ENCODE data around the gene CLCNKA. TPM values are rescaled to one million over a fixed set of nuclear protein-coding genes. Genes with fewer than 3 reads are reported as not detected.
"Not testable (repeated sequence)": the region's sequence is repeated elsewhere in the genome, so short reads cannot be mapped to it uniquely, and the experiment has no call there.

The CLCNKA gene
- total RNA-seq, 1 donor from 2014 or later, result 0.15 TPM

DNA sequence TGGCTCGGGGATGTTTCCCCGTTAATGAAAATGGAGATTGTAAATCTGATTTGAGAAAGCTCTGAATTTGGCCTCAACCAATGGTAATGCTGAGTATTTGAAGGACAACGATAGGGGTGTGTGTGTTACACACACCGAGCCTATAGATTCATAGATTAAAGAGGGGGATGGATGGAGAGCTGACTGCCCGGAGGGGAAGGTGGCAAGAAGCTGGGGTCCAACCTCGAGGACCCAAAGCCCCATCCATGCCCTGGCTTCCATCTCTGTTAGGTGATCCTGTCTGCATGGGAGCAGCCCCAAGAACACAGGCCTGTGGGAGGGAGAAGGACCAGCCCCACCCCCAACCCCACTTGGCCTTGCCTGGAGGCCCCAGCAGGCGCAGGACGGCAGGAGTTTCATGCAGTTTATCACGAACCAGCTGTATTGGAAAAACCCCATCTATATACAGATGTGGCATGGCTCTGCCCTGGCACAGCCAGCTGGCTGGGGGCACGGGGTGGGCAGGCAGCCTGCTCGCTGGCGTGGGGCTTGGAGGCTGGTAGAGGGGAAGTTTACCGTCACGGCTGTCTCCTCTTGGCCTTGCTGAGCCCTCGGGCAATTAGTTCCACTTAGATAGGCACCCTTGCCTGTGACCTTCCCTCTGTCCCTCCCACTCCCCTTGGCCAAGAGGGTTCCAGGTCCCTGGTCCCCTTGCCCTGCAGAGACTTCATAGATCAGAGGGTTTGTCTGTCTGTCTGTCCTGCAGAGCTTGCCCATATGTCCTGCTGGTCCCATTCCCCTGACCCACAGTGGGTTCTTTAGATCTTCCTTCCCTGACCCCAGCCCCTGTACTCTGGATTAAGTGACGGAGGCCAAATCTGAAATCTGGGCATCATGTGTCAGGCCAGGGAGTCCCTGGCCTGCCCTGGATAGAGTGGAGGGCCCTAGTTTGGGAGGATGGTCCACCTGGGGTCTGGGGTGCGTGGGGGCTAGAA, 7.0 kb upstream of the CLCNKA start:
- DNase-seq, result peak; percentile 77
- peak; percentile 0 for ATAC-seq
- intact Hi-C loops (cut with micrococcal nuclease), result no loop called here

- intact Hi-C loops (cut with micrococcal nuclease), result no loop called here
- peak; percentile 62 for DNase-seq
- ATAC-seq, result no peak
Observed at GRCh38 chr1:16015491-16015890, 6.3 kb upstream of the CLCNKA start.

DNA sequence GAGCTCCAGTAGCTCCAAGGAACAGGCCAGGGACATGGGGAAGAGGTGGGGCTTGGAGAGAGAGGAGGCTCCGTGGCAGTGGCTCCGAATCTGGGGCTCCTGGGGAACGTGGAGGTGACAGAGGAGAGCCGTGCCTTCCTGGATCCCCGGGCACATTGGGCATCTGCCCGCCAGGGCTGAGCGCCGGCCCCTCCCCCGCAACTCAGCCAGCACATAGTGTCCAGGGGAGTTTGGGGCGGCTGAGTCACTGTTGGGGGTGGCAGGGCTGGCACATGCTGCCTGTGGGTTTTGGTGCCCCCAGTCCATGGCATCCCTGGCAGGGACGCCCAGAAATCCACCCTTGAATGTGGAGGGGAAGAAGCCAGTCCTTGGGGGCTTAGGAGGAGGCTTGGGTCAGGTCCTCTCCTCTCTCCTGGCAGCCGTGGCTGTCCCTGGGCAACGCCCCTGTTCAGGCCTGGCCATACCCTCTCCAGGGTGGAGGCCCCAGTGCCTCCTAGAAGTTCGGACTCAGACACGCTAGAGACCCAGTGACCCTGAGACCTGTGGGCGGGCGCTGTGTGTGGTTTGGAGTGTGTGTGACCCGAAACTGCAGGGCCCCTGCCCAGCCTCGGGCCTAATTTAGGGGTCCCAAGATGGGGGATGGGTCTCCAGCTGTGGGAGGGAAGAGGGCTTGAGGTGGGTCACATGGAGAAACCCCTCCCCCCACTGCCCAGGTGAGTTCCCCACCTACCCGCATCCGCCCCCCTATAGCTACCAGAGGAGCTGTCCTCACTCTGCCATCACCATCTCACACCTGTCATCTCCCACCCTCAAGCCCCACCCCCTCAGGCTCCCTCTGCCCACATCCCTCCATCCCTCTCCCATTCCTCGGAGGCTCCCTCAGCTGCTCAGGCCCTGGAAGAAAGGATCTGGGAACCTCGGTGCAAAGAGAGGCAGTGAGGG, 5.6 kb upstream of the CLCNKA start:
- DNase-seq (peak; percentile 80), ATAC-seq (peak; percentile 1)
- intact Hi-C loops (cut with micrococcal nuclease), result no loop called here

DNA sequence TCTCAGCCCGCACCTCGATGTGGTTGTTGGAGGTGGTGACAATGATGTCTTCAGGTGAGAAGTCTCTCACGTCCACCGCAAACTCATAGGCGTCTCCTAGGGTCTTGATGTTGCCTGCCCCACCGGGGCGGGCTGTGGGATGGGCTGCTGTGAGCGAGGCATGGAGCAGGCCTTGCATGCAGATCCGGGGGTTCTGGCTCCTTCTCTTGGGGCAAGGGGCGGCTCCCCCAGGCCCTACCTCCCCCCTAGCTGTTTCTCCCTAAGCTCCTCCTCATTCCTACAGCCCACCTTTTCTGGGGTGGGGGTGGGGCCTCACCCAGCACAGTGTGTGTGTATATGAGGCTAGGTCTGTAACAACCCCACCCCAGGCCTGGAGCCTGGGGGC, 4.8 kb upstream of the CLCNKA start:
- intact Hi-C loops (cut with micrococcal nuclease), result no loop called here
- DNase-seq (no peak), ATAC-seq (no peak)

DNA sequence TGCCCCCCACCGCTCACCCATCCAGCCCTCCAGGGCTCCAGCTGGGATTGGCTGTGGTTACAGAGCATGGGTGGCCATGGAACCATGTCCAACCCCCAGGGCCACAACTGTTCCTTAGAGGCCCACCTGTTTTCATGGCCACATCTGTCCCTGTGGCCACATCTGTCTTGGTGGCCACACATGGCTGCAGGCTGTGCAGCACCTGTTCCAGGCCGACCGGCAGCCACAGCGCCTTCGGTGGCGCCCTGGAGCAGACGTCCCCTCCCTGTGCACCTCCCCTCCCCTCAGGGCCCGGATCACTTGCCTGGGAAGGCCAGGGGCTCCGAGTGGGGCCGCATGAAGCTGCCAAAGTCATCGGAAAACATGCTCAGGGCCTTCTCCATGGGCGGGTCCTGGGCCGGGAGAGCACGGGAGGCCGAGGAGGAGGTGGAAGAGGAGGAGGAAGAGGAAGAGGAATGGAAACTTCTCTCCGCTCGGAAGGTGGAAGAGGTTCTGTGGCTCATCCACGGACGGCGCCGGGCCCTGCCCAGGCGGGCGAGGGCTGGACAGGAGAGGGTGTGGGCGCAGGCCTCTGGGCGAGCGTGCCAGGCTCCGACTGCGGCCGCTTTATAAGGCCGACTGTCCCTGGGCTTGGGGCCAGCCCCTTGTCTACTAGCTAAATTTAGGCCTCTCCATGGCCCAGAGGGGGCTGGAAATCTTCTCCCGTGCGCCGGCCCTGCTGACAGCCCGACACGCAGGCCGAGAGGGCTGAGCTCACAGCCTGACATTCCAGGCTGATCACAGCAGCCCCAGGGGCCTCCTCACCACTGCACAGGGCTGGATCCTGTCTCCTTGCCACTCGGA, 4.2 kb upstream of the CLCNKA start, which contains the start of gene HSPB7:
Gene HSPB7 (minus strand): TSS at position 583 of the 843 bp plus-strand sequence. CDS start 80 bp downstream, at position 503.
- ATAC-seq, result peak; percentile 53
- peak; percentile 95 for DNase-seq
- intact Hi-C loops (cut with micrococcal nuclease), result no loop called here

DNA sequence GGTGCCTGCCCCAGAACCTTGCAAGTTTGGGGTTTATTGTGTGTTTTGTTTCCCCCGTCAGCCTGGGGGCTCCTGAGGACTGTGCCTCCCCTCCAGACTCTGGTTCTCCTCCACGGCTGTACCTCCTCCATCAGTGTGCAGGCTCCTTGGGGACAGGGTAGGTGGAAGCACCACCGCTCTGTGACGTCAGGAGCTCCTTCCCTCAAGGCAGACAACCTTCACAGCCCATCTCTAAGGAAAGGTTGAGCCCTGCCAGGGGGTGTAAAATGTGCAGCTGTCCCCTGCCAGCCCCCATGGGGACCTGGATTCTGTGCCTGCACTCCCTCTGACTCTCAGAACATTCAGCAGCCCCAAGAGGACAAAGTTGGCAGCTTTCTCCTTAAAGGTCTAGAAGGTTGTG, 3.5 kb upstream of the CLCNKA start:
- peak; percentile 1 for ATAC-seq
- intact Hi-C loops (cut with micrococcal nuclease), result no loop called here
- no peak for DNase-seq

GRCh38 chr1:16018749-16019643, 2.8 kb upstream of the CLCNKA start:
- intact Hi-C loops (cut with micrococcal nuclease), result no loop called here
- DNase-seq (peak; percentile 56), ATAC-seq (peak; percentile 41)

- ATAC-seq (no peak), DNase-seq (peak; percentile 85)
- intact Hi-C loops (cut with micrococcal nuclease), result no loop called here
Observed at GRCh38 chr1:16019644-16020277, 2.1 kb upstream of the CLCNKA start.

DNA sequence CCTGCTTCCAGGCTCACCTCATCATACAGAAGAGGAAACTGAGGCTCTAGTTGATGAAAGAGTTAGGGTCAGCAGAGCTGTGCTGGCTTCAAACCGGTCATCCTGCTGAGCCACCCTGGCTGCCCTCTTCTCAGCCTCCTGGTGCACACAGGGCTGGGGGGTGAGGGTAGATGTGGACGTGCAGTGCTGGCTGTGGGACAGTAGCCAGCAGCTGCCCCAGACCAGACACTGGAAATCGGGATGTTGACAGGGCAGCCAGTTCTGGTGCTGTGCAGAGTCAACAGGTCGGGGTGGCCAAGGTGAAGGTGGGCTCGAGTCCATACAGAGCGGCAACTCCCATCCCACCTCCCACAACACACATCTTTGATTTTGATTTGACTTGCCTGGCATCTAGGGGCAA, 1.5 kb upstream of the CLCNKA start:
- ATAC-seq, result peak; percentile 2
- intact Hi-C loops (cut with micrococcal nuclease), result no loop called here
- peak; percentile 65 for DNase-seq

DNA sequence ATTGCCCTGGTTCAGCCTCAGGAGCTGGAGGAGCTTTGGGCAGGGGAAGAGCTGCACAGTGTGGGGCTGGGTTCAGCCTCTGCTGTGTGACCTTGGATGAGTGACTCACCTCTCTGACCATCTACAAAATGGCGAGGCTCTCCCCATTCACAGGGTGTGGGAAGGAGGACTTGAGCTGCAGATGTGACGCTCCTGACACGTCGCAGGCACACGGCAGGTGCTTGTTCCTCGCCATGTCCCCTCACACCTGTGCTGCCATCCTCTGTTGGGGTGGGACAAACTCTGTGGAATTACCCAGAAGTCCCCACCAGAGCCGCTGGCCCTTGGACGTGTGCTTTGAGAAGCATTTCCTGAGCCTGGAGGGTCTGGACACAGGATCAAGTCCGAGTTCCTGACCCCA, 958 bp upstream of the CLCNKA start:
- intact Hi-C loops (cut with micrococcal nuclease); ATAC-seq: not testable (repeated sequence)
- DNase-seq, result peak; percentile 10

DNA sequence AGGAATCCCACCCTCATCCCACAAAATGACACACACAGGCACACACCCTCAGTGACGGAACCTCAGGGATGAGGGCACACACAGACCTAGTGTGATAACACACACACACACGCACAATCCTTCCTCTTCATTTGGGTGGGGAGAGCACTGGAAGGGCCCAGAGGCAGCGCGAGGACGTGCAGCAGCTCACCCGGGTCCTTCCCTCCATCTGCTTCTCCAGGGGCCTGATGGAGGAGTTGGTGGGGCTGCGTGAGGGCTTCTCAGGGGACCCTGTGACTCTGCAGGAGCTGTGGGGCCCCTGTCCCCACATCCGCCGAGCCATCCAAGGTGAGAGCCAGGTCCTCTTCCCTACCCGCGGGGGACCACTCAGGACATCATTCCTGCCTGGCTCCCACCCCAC, 557 bp downstream of the CLCNKA start:
- intact Hi-C loops (cut with micrococcal nuclease), result no loop called here
- no peak for ATAC-seq
- no peak for DNase-seq

DNA sequence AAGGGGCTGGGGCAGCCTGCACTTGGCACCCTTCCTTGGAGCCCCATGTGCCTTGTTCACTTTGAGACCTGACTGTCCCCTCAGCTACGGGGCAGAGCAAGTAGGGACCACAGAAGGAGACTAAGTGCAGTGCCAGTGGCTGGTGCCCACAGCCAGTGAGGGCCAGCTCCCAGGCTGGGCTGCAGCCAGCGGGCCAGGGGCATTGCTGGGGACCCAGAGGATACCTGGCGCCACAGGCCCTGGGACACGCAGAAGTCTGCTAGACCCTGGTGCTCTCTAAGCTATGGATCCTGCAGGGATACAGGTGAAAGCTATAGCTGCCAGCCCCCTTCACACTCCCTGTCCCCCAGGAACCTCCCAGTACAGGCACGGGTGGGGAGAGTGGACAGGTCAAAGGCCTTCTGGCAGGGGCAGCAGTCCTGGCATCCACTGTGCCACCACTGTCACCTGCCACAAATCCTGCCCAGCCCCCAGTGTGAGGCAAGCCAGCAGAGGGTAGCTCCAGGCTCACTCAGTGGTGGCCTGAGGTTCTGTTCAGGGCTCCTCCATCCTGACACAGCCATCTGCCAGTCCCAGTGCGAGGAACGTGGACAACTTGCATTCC, 1.3 kb downstream of the CLCNKA start:
- no peak for ATAC-seq
- no peak for DNase-seq
- intact Hi-C loops (cut with micrococcal nuclease), result no loop called here

- ATAC-seq; DNase-seq; intact Hi-C loops (cut with micrococcal nuclease): not testable (repeated sequence)
Observed at GRCh38 chr1:16026302-16026701, 4.5 kb downstream of the CLCNKA start.

GRCh38 chr1:16026723-16027484, 5.1 kb downstream of the CLCNKA start:
- DNase-seq, result no peak
- intact Hi-C loops (cut with micrococcal nuclease), result no loop called here
- ATAC-seq, result peak; percentile 28

DNA sequence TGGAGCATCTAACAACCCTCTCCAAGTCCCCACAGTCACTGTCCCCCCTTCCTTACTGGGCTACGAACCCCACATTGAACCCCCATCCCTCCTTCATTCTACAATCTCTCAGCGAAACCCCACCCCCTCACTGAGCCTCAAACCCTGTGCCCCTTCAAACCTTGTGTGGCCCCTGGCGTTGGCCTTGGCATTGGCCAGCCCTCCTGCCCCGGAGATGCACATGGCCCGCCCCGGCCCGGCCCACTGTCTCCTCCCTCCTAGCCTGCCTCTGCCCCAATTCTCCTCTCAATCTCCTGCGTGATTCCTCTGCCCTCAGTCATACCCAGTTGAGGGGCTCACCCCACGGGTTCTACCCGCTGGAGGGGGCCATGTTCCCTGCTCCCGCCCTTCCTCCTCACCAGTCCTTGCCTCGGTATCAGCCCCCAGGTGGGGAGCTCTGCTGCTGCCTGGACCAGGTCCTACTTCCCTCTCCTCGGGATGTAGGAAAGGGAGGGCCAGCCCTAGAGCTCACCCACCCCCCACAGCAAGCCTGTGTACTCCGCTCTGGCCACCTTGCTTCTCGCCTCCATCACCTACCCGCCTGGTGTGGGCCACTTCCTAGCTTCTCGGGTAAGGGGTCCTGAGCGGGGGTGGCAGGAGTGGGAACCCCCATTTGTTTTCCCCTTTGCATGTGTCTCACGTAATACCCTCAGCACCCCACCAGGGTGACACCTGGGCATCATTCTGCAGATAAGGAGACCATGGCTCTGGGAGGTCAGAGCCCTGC, 6.6 kb downstream of the CLCNKA start:
- ATAC-seq (no peak), DNase-seq (no peak)
- intact Hi-C loops (cut with micrococcal nuclease), result no loop called here

DNA sequence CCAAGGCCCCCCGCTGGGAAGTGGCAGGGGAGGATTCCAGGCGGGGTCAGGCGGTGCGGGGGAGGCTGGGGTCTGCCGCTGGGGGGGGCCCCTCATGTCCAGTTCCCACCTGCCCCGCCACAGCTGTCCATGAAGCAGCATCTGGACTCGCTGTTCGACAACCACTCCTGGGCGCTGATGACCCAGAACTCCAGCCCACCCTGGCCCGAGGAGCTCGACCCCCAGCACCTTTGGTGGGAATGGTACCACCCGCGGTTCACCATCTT, 7.1 kb downstream of the CLCNKA start:
- intact Hi-C loops (cut with micrococcal nuclease); DNase-seq; ATAC-seq: not testable (repeated sequence)

Measured in left ventricle myocardium superior (tissue), 1 donor.